Stimulated activated CD8-positive, alpha-beta memory T cell treated with anti-CD3 and anti-CD28 coated beads, Interleukin-12 subunit alpha, Interleukin-12 subunit beta, amount 100 ng/mL, for 4 hours (primary cell): ENCODE data around the gene SREBF1.

Experiments used
- DNase-seq: peaks from one replicate; pipeline ENCODE4 v3.0.0-alpha.2; 2020; ENCODE audit warnings: low read depth

The SREBF1 gene

GRCh38 chr17:17824119-17824782 lies 12.5 kb downstream of the SREBF1 start:
- no peak for DNase-seq

GRCh38 chr17:17823433-17824118 lies 13.2 kb downstream of the SREBF1 start:
- peak; percentile 61 for DNase-seq

- DNase-seq = no peak
Measured at GRCh38 chr17:17822616-17823015, 14.2 kb downstream of the SREBF1 start.

- no peak for DNase-seq
Measured at GRCh38 chr17:17822189-17822588, 14.6 kb downstream of the SREBF1 start.

GRCh38 chr17:17820463-17821158 lies 16.2 kb downstream of the SREBF1 start:
- DNase-seq = no peak

- DNase-seq = no peak
Measured at GRCh38 chr17:17820046-17820445, 16.7 kb downstream of the SREBF1 start.

- peak; percentile 25 for DNase-seq
Measured at GRCh38 chr17:17819561-17819995, 17.2 kb downstream of the SREBF1 start.

- no peak for DNase-seq
Measured at GRCh38 chr17:17819111-17819510, 17.7 kb downstream of the SREBF1 start.

- DNase-seq = no peak
Measured at GRCh38 chr17:17818088-17818526, 18.7 kb downstream of the SREBF1 start.

- no peak for DNase-seq
Measured at GRCh38 chr17:17817552-17817947, 19.2 kb downstream of the SREBF1 start.

- DNase-seq = no peak
Measured at GRCh38 chr17:17816831-17817551, 19.8 kb downstream of the SREBF1 start.

GRCh38 chr17:17816240-17816814 lies 20.5 kb downstream of the SREBF1 start:
- no peak for DNase-seq

GRCh38 chr17:17815436-17816200 lies 21.2 kb downstream of the SREBF1 start:
- no peak for DNase-seq

GRCh38 chr17:17815062-17815406 lies 21.8 kb downstream of the SREBF1 start:
- DNase-seq = no peak

- no peak for DNase-seq
Measured at GRCh38 chr17:17814162-17815061, 22.4 kb downstream of the SREBF1 start.

GRCh38 chr17:17813725-17814095 lies 23.1 kb downstream of the SREBF1 start:
- no peak for DNase-seq

- no peak for DNase-seq
Measured at GRCh38 chr17:17813055-17813724, 23.6 kb downstream of the SREBF1 start.

- peak; percentile 51 for DNase-seq
Measured at GRCh38 chr17:17812211-17813054, 24.4 kb downstream of the SREBF1 start.
